ENCODE data around the gene ARMC8. TPM values are rescaled to one million over a fixed set of nuclear protein-coding genes. Genes with fewer than 3 reads are reported as not detected.

ARMC8 gene
- total RNA-seq, 1 experiment from 2014 or later = 52.6 TPM

DNA sequence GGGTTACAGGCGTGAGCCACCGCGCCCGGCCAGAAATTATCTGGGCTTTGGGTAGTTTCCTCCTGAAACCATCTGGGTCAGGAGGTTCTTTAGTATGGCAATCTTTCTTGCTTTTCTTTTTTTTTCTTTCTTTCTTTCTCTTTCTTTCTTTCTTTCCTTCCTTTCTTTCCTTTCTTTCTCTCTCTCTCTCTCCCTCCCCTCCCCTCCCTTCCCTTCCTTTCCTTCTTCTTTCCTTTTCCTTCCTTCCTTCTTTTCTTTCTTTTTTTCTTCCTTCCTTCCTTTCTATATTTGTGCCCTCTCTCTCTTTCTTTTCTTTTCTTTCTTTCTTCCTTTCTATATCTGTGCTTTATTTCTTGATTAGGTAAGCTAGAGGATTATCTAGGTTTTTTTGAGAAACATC, 29.4 kb upstream of the ARMC8 start:
- no peak overlapping the region for H3K27ac Mint-ChIP-seq (ENCODE audit: unreplicated experiment)
- POLR2A ChIA-PET = no interaction called here

DNA sequence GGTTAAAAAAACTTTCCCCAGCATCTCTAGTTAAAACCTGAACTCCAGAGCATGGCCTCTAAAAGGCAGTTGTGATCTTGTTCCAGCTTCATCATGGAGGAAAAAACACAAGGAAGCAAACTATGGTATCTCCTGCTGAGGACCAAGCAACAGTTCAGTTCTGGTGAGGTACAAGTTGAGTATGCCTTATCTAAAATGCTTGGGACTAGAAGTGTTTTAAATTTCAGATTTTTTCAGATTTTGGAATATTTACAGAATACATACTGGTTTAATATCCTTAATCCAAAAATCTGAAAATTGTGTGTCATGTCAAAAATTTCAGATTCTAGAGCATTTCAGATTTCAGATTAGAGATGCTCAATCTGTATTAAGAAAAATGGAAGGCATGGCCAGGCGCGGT, 22.0 kb upstream of the ARMC8 start:
- DNase-seq = no peak
- Mint-ChIP-seq H3K4me1 (ENCODE audit: low read depth, unreplicated experiment) (no peaks in the 10 kb centered on the region), H3K27ac (ENCODE audit: unreplicated experiment) (no peak overlapping the region), H3K4me3 (ENCODE audit: unreplicated experiment) (no peak overlapping the region), H3K9me3 (ENCODE audit: unreplicated experiment) (no peaks in the 10 kb centered on the region), H3K27me3 (ENCODE audit: insufficient read depth, unreplicated experiment) (no peaks in the 10 kb centered on the region), H3K36me3 (ENCODE audit: insufficient read depth, unreplicated experiment) (peaks cover 41% of the 10 kb centered on the region)
- no peaks in the 10 kb centered on the region for H3K9me3 ChIP-seq
- BruUV-seq (replicated peaks) = no TSS peak
- ChIA-PET POLR2A (no interaction called here), CTCF (no interaction called here)
- no peak overlapping the region for H3K4me3 ChIP-seq (ENCODE audit: low read depth, low read length)
- H3K27me3 ChIP-seq (replicated peaks; ENCODE audit: control insufficient read depth, insufficient read depth, low read length) = no peaks in the 10 kb centered on the region
- TF ChIP-seq, protein P1, sequence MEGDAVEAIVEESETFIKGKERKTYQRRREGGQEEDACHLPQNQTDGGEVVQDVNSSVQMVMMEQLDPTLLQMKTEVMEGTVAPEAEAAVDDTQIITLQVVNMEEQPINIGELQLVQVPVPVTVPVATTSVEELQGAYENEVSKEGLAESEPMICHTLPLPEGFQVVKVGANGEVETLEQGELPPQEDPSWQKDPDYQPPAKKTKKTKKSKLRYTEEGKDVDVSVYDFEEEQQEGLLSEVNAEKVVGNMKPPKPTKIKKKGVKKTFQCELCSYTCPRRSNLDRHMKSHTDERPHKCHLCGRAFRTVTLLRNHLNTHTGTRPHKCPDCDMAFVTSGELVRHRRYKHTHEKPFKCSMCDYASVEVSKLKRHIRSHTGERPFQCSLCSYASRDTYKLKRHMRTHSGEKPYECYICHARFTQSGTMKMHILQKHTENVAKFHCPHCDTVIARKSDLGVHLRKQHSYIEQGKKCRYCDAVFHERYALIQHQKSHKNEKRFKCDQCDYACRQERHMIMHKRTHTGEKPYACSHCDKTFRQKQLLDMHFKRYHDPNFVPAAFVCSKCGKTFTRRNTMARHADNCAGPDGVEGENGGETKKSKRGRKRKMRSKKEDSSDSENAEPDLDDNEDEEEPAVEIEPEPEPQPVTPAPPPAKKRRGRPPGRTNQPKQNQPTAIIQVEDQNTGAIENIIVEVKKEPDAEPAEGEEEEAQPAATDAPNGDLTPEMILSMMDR (IDR thresholded peaks at IDR 0.05; ENCODE audit: insufficient read depth in 1 of 2, low read depth in 1 of 2, low read length in 1 of 2, severe bottlenecking in 1 of 2, unreplicated experiment in 1 of 2) = no peak
- peaks cover 1% of the 10 kb centered on the region; the same call in 1 of the 2 replicates for H3K36me3 ChIP-seq (ENCODE audit: control insufficient read depth, insufficient read depth, low read length)
- intact Hi-C loops (cut with micrococcal nuclease; ENCODE audit: unreplicated experiment) = no loop called here
- H3K4me1 ChIP-seq = no peaks in the 10 kb centered on the region

More for the DNA sequence above, 29.4 kb upstream of the ARMC8 start:
- Mint-ChIP-seq H3K9me3 (ENCODE audit: unreplicated experiment) (peaks cover 22% of the 10 kb centered on the region), H3K36me3 (ENCODE audit: insufficient read depth, unreplicated experiment) (peaks cover 11% of the 10 kb centered on the region), H3K4me1 (ENCODE audit: low read depth, unreplicated experiment) (no peaks in the 10 kb centered on the region), H3K4me3 (ENCODE audit: unreplicated experiment) (no peak overlapping the region), H3K27me3 (ENCODE audit: insufficient read depth, unreplicated experiment) (no peaks in the 10 kb centered on the region)
- DNase-seq = no peak
- H3K36me3 ChIP-seq (ENCODE audit: control insufficient read depth, insufficient read depth, low read length) = no peaks in the 10 kb centered on the region
- H3K9me3 ChIP-seq = no peaks in the 10 kb centered on the region
- intact Hi-C loops (cut with micrococcal nuclease; ENCODE audit: unreplicated experiment) = no loop called here
- TF ChIP-seq, protein P1 (IDR thresholded peaks at IDR 0.05; ENCODE audit: insufficient read depth in 1 of 2, low read depth in 1 of 2, low read length in 1 of 2, severe bottlenecking in 1 of 2, unreplicated experiment in 1 of 2) = no peak
- no peak overlapping the region for H3K4me3 ChIP-seq (ENCODE audit: low read depth, low read length)
- no peaks in the 10 kb centered on the region for H3K4me1 ChIP-seq
- H3K27me3 ChIP-seq (replicated peaks; ENCODE audit: control insufficient read depth, insufficient read depth, low read length) = no peaks in the 10 kb centered on the region
- no TSS peak for BruUV-seq (replicated peaks)
- CTCF ChIA-PET = no interaction called here

DNA sequence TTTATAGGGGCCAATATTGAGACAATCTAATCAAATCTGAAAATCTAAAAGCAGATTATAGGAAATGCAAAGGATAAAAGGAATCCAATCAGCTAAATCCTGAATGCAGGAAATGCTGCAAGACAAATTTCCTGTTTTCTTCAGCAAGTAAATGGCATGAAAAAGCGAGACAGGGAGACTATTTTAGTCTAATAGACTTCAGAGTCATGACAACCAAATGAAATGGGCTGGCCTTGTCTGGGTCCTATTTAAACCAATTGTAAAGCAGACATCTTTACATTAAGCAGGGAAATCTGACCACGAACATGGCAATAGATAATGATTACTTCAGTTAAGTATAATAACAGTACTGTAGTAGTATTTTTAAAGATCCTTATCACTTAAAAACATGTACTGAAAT, 14.5 kb upstream of the ARMC8 start:
- Histone ChIP-seq H3K36me3 (ENCODE audit: control insufficient read depth, insufficient read depth, low read length) (peaks cover 1% of the 10 kb centered on the region; the same call in 1 of the 2 replicates), H3K4me3 (ENCODE audit: low read depth, low read length) (no peak overlapping the region), H3K27me3 (replicated peaks; ENCODE audit: control insufficient read depth, insufficient read depth, low read length) (no peaks in the 10 kb centered on the region), H3K9me3 (no peaks in the 10 kb centered on the region), H3K4me1 (no peaks in the 10 kb centered on the region)
- TF ChIP-seq, protein P1 (IDR thresholded peaks at IDR 0.05; ENCODE audit: insufficient read depth in 1 of 2, low read depth in 1 of 2, low read length in 1 of 2, severe bottlenecking in 1 of 2, unreplicated experiment in 1 of 2) = no peak
- no peak overlapping the region for H3K4me3 Mint-ChIP-seq (ENCODE audit: unreplicated experiment)
- H3K4me1 Mint-ChIP-seq (ENCODE audit: low read depth, unreplicated experiment) = no peaks in the 10 kb centered on the region
- ChIA-PET POLR2A (no interaction called here), CTCF (no interaction called here)
- H3K27me3 Mint-ChIP-seq (ENCODE audit: insufficient read depth, unreplicated experiment) = no peaks in the 10 kb centered on the region
- H3K36me3 Mint-ChIP-seq (ENCODE audit: insufficient read depth, unreplicated experiment) = peaks cover 22% of the 10 kb centered on the region
- intact Hi-C loops (cut with micrococcal nuclease; ENCODE audit: unreplicated experiment) = no loop called here
- peaks cover 5% of the 10 kb centered on the region for H3K9me3 Mint-ChIP-seq (ENCODE audit: unreplicated experiment)
- BruUV-seq (replicated peaks) = no TSS peak
- DNase-seq = no peak
- no peak overlapping the region for H3K27ac Mint-ChIP-seq (ENCODE audit: unreplicated experiment)

Measured in Caco-2 (cell line).